SU-DHL-6 (cell line): ENCODE data around the gene UBL4A.

Source experiments
- H2AFZ ChIP-seq: fragments of 200-600 bp; sonication (generic); 2 replicates; pipeline ENCODE4 v1.6.1; 2014; ENCODE audit warnings: low read depth, mild to moderate bottlenecking, moderate library complexity, mixed read lengths, antibody characterized with exemption, low read length; ENCODE audit not compliant: severe bottlenecking
- H3F3A ChIP-seq: fragments of 200-600 bp; shearing (Covaris generic); 2 replicates; pipeline ENCODE4 v1.6.0; 2016; ENCODE audit warnings: antibody characterized with exemption, mild to moderate bottlenecking; ENCODE audit not compliant: insufficient read depth
- H3K27ac ChIP-seq: fragments of 200-600 bp; sonication (generic); 2 replicates; pipeline ENCODE4 v1.5.1; 2016; ENCODE audit warnings: low read depth, mild to moderate bottlenecking, low read length, moderate library complexity, mixed read lengths
- H3K27me3 ChIP-seq: fragments of 200-600 bp; sonication (generic), shearing (Covaris generic); 2 replicates; pipeline ENCODE4 v1.6.0; 2014; ENCODE audit warnings: mild to moderate bottlenecking, low read length
- H3K36me3 ChIP-seq: fragments of 200-600 bp; sonication (generic); 2 replicates; pipeline ENCODE4 v1.6.1; 2014; ENCODE audit warnings: mild to moderate bottlenecking, low read length, mixed read lengths
- H3K4me2 ChIP-seq: fragments of 300-600, 200-600 bp; shearing (Covaris generic), sonication (generic); 2 replicates; pipeline ENCODE4 v1.6.0; 2014; ENCODE audit warnings: low read length, low read depth, mild to moderate bottlenecking; ENCODE audit not compliant: poor library complexity, severe bottlenecking
- H3K4me3 ChIP-seq: fragments of 200-600 bp; sonication (generic); 2 replicates; pipeline ENCODE4 v1.5.1; 2014; ENCODE audit warnings: antibody characterized with exemption, low read length, mild to moderate bottlenecking, mixed read lengths; ENCODE audit not compliant: insufficient read depth, poor library complexity, severe bottlenecking
- H3K79me2 ChIP-seq: fragments of 200-600 bp; sonication (generic); 2 replicates; pipeline ENCODE4 v1.6.1; 2014; ENCODE audit warnings: mild to moderate bottlenecking, low read length, moderate library complexity; ENCODE audit not compliant: insufficient read depth
- H3K9ac ChIP-seq: fragments of 200-600 bp; sonication (generic); 2 replicates; pipeline ENCODE4 v1.7.0; 2014; ENCODE audit warnings: mild to moderate bottlenecking, low read length
- H3K9me2 ChIP-seq: fragments of 200-600 bp; sonication (generic); replicated peaks from 2 replicates; pipeline ENCODE4 v1.6.1; 2014; ENCODE audit warnings: low read length; ENCODE audit not compliant: insufficient read depth
- H3K9me3 ChIP-seq: fragments of 200-600 bp; sonication (generic); 2 replicates; pipeline ENCODE4 v1.6.1; 2014; ENCODE audit warnings: low read length, mixed read lengths; ENCODE audit not compliant: insufficient read depth
- H4K20me1 ChIP-seq: fragments of 200-600 bp; sonication (generic); 2 replicates; pipeline ENCODE4 v1.6.1; 2014; ENCODE audit warnings: low read depth, mild to moderate bottlenecking, antibody characterized with exemption, low read length, moderate library complexity, mixed read lengths
- CTCF ChIP-seq: fragments of 200-600 bp; sonication (generic); IDR thresholded peaks from one replicate; pipeline ENCODE4 v1.5.1; 2017; ENCODE audit warnings: antibody characterized with exemption, mild to moderate bottlenecking, low read length, moderate library complexity; ENCODE audit not compliant: insufficient read depth, poor library complexity, severe bottlenecking
- EZH2phosphoT487 ChIP-seq: fragments of 200-600 bp; sonication (generic), shearing (Covaris generic); conservative IDR thresholded peaks from 2 replicates; pipeline ENCODE4 v1.6.1; 2018; ENCODE audit warnings: mild to moderate bottlenecking, antibody characterized with exemption, low read length, moderate library complexity, mixed read lengths

The UBL4A gene

GRCh38 chrX:154452823-154453222 lies 33.6 kb downstream of the UBL4A start:
- Histone ChIP-seq H3K27ac (no peak overlapping the region), H3F3A (0 out of 2 replicates have a peak, but pooled peaks cover 2% of the 10 kb centered on the region), H3K9me2 (no peaks in the 10 kb centered on the region), H3K4me2 (no peak overlapping the region), H3K27me3 (no peaks in the 10 kb centered on the region), H3K9ac (no peak overlapping the region), H3K79me2 (no peaks in the 10 kb centered on the region), H3K4me3 (no peak overlapping the region), H3K36me3 (no peaks in the 10 kb centered on the region), H4K20me1 (no peaks in the 10 kb centered on the region), H2AFZ (no peak overlapping the region), H3K9me3 (no peaks in the 10 kb centered on the region)
- TF ChIP-seq EZH2phosphoT487 = no peak
- TF ChIP-seq CTCF = no peak

- no peaks in the 10 kb centered on the region for H4K20me1 ChIP-seq
- H3K4me3 ChIP-seq = no peak overlapping the region
- H3F3A ChIP-seq = no peaks in the 10 kb centered on the region
- H3K27ac ChIP-seq = no peak overlapping the region
- H3K4me2 ChIP-seq = no peak overlapping the region
- no peaks in the 10 kb centered on the region for H3K79me2 ChIP-seq
- H3K27me3 ChIP-seq = no peaks in the 10 kb centered on the region
- no peaks in the 10 kb centered on the region for H3K36me3 ChIP-seq
- H2AFZ ChIP-seq = no peak overlapping the region
- no peaks in the 10 kb centered on the region for H3K9me2 ChIP-seq
- TF ChIP-seq EZH2phosphoT487 = no peak
- TF ChIP-seq CTCF = no peak
- no peak overlapping the region for H3K9ac ChIP-seq
- no peaks in the 10 kb centered on the region for H3K9me3 ChIP-seq
These were observed 36.1 kb downstream of the UBL4A start for GRCh38 chrX:154450312-154450711.

- TF ChIP-seq CTCF (no peak), EZH2phosphoT487 (no peak)
- no peak overlapping the region for H2AFZ ChIP-seq
- no peak overlapping the region for H3K27ac ChIP-seq
These were observed 36.8 kb downstream of the UBL4A start for GRCh38 chrX:154449618-154450017.

GRCh38 chrX:154448484-154448883 lies 37.9 kb downstream of the UBL4A start:
- Histone ChIP-seq H4K20me1 (no peaks in the 10 kb centered on the region), H3K36me3 (no peaks in the 10 kb centered on the region), H3K9me2 (no peaks in the 10 kb centered on the region), H3K9ac (no peak overlapping the region), H3K27ac (no peak overlapping the region), H3K9me3 (no peaks in the 10 kb centered on the region), H3F3A (0 out of 2 replicates have a peak, but pooled peaks cover under 1% of the 10 kb centered on the region), H3K27me3 (no peaks in the 10 kb centered on the region), H2AFZ (no peak overlapping the region), H3K79me2 (no peaks in the 10 kb centered on the region; the same call in 1 of the 2 replicates), H3K4me2 (no peak overlapping the region), H3K4me3 (no peak overlapping the region)
- no peak for TF ChIP-seq EZH2phosphoT487
- TF ChIP-seq CTCF = no peak

More at GRCh38 chrX:154449618-154450017, 36.8 kb downstream of the UBL4A start:
- Histone ChIP-seq H3K36me3 (no peaks in the 10 kb centered on the region), H3K9me2 (no peaks in the 10 kb centered on the region), H3K27me3 (no peaks in the 10 kb centered on the region), H3K4me3 (no peak overlapping the region), H3K9ac (no peak overlapping the region), H3K4me2 (no peak overlapping the region), H3F3A (no peaks in the 10 kb centered on the region), H3K79me2 (no peaks in the 10 kb centered on the region; the same call in 1 of the 2 replicates), H4K20me1 (no peaks in the 10 kb centered on the region), H3K9me3 (no peaks in the 10 kb centered on the region)
